K562 (cell line): Measurements from ENCODE around the gene SYF2. TPM values are rescaled to one million over a fixed set of nuclear protein-coding genes. Genes with fewer than 3 reads are reported as not detected.

Experiments
- ATAC-seq: fragments of 200-7000 bp; cut with Tn5 transposase; 3 replicates; pipeline ENCODE4 v1.9.1; 2020; ENCODE audit warnings: moderate library complexity
- BruUV-seq: library from RNA; stranded (reverse); fragments of 400-500 nt; replicated peaks from 2 replicates; lab custom pipeline; 2021; lab: Mats Ljungman, UMichigan
- CTCF ChIA-PET: fragments of 300-600 bp; formaldehyde crosslinking; extraction: SDS; loops from one replicate; lab custom pipeline; 2021; ENCODE audit warnings: low intra/inter-chr PET ratio; lab: Yijun Ruan, JAX
- POLR2A ChIA-PET: fragments of 300-600, 350-650 bp; sonication (Branson Sonifier 250); formaldehyde crosslinking; extraction: SDS; loops from one replicate; lab custom pipeline; 2021; ENCODE audit warnings: antibody characterized with exemption, inconsistent platforms; lab: Yijun Ruan, JAX
- DNase-seq, 4 experiments: peaks; one replicate each; pipeline versions ENCODE4 v3.0.0 to v3.0.0-alpha.2; 2011 to 2018; ENCODE audit warnings: low spot score in 3 of 4, mixed read lengths in 3 of 4; ENCODE audit errors: extremely low read depth in 1 of 4
- FAIRE-seq: peaks from 2 replicates; lab custom pipeline; 2011; peaks lifted over from hg19 to GRCh38; lab: Jason Lieb, UNC
- H2AFZ ChIP-seq: 2 replicates; pipeline ENCODE4 v1.6.0; 2011; ENCODE audit warnings: low read depth, low read length, control low read depth, inconsistent platforms
- H3K27ac ChIP-seq: fragments of 200-600 bp; 3 replicates; pipeline ENCODE4 v1.8.0; 2011; ENCODE audit warnings: low read depth, mild to moderate bottlenecking, control low read depth, inconsistent platforms, low read length, moderate library complexity, mixed read lengths; ENCODE audit errors: extremely low read depth
- H3K27me3 ChIP-seq, 2 experiments: fragments of 300-600 bp in 1 of 2; 2 replicates in 1 of 2; 3 replicates in 1 of 2; pipeline versions ENCODE4 v1.6.0 to v1.8.0; 2011; ENCODE audit warnings: inconsistent platforms in 2 of 2, low read length in 2 of 2, mild to moderate bottlenecking in 1 of 2, mixed read lengths in 1 of 2, moderate library complexity in 1 of 2; ENCODE audit not compliant: control insufficient read depth in 2 of 2, insufficient read depth in 2 of 2
- H3K36me3 ChIP-seq: fragments of 300-600 bp; 3 replicates; pipeline ENCODE4 v1.8.0; 2011; ENCODE audit warnings: mild to moderate bottlenecking, low read length, inconsistent platforms; ENCODE audit not compliant: control insufficient read depth, insufficient read depth
- H3K4me1 ChIP-seq, 2 experiments: fragments of 200-600 bp in 1 of 2; replicated peaks in 1 of 2; 2 replicates in 1 of 2; 3 replicates in 1 of 2; pipeline versions ENCODE4 v1.5.1 to v1.8.0; 2011; ENCODE audit warnings: inconsistent platforms in 2 of 2, low read length in 2 of 2, mild to moderate bottlenecking in 1 of 2, mixed read lengths in 1 of 2, moderate library complexity in 1 of 2; ENCODE audit not compliant: control insufficient read depth in 2 of 2, insufficient read depth in 2 of 2
- H3K4me2 ChIP-seq: 2 replicates; pipeline ENCODE4 v1.6.1; 2011; ENCODE audit warnings: low read length, control low read depth, inconsistent platforms, mixed read lengths; ENCODE audit not compliant: insufficient read depth
- H3K4me3 ChIP-seq: fragments of 200-600 bp; sonication (generic), shearing (Covaris generic); 2 replicates; pipeline ENCODE4 v1.5.1; 2016; ENCODE audit warnings: control low read depth, inconsistent platforms
- H3K79me2 ChIP-seq: fragments of 200-600 bp; 3 replicates; pipeline ENCODE4 v1.8.0; 2011; ENCODE audit warnings: low read length, inconsistent platforms; ENCODE audit not compliant: control insufficient read depth, insufficient read depth
- H3K9ac ChIP-seq, 2 experiments: 2 replicates each; pipeline versions ENCODE4 v1.6.0 to v1.6.1; 2011; ENCODE audit warnings: low read depth in 2 of 2, low read length in 2 of 2, control low read depth in 1 of 2, inconsistent platforms in 1 of 2, mild to moderate bottlenecking in 1 of 2, mixed read lengths in 1 of 2; ENCODE audit not compliant: insufficient read depth in 1 of 2
- H3K9me1 ChIP-seq: one replicate; pipeline ENCODE4 v1.6.0; 2011; ENCODE audit warnings: inconsistent platforms, mild to moderate bottlenecking, low read length, moderate library complexity; ENCODE audit not compliant: control insufficient read depth, insufficient read depth
- H3K9me3 ChIP-seq: replicated peaks from 2 replicates; pipeline ENCODE4 v1.5.1; 2011; ENCODE audit warnings: low read depth, low read length, inconsistent platforms; ENCODE audit not compliant: control insufficient read depth, insufficient read depth
- H4K20me1 ChIP-seq: replicated peaks from 2 replicates; pipeline ENCODE4 v1.6.1; 2011; ENCODE audit warnings: low read length, inconsistent platforms, mixed read lengths; ENCODE audit not compliant: control insufficient read depth, insufficient read depth
- NEUROD1 ChIP-seq: fragments of 150-350 bp; IDR thresholded peaks from 2 replicates; pipeline ENCODE4 v1.6.1; 2014; ENCODE audit warnings: borderline replicate concordance, low read length, low read depth; ENCODE audit not compliant: partially characterized antibody
- NR2C2 ChIP-seq, 2 experiments: fragments of 200-800 bp in 1 of 2; sonication (Bioruptor generic) in 1 of 2; sonication (generic) in 1 of 2; formaldehyde crosslinking in 1 of 2; IDR thresholded peaks; 2 replicates each; pipeline versions ENCODE4 v1.6.1 to v1.8.0; 2016 to 2022; ENCODE audit warnings: mild to moderate bottlenecking in 1 of 2, missing compliant biosample characterization in 1 of 2, missing genetic modification characterization in 1 of 2, missing genetic modification reagents in 1 of 2
- REST ChIP-seq, 2 experiments: fragments of 450-650 bp; formaldehyde crosslinking in 1 of 2; IDR thresholded peaks; 2 replicates each; pipeline versions ENCODE4 v1.4.0 to v1.6.1; 2014 to 2020; ENCODE audit warnings: mild to moderate bottlenecking in 2 of 2, borderline replicate concordance in 1 of 2, low read depth in 1 of 2
- SMARCB1 ChIP-seq: IDR thresholded peaks from 2 replicates; pipeline ENCODE4 v1.6.1; 2011; ENCODE audit warnings: improper control_type of control experiment, low read depth; ENCODE audit not compliant: insufficient read length
- SREBF1 ChIP-seq: fragments of 150-350 bp; IDR thresholded peaks from 2 replicates; pipeline ENCODE4 v1.6.1; 2014; ENCODE audit warnings: antibody characterized with exemption, low read depth, low read length, borderline replicate concordance
- ZBTB9 ChIP-seq: fragments of 450-650 bp; formaldehyde crosslinking; IDR thresholded peaks from 2 replicates; pipeline ENCODE4 v1.4.0; 2020; ENCODE audit warnings: mild to moderate bottlenecking, moderate library complexity
- ZNF639 ChIP-seq, 2 experiments: fragments of 200-800 bp in 1 of 2; sonication (Bioruptor generic) in 1 of 2; sonication (generic) in 1 of 2; formaldehyde crosslinking in 1 of 2; IDR thresholded peaks in 1 of 2; conservative IDR thresholded peaks in 1 of 2; 2 replicates each; pipeline versions ENCODE4 v1.5.0 to v1.6.1; 2016 to 2020; ENCODE audit warnings: missing compliant biosample characterization in 1 of 2, missing genetic modification characterization in 1 of 2, missing genetic modification reagents in 1 of 2
- WGBS: fragments of 100-300 bp; shearing (Covaris generic); methylation state at CpG from one replicate; pipeline ENCODE4 v1.1.6; 2016; ENCODE audit warnings: low coverage, mixed read lengths; ENCODE audit not compliant: insufficient coverage; ENCODE audit errors: missing lambda C conversion rate; 5-methylcytosine and 5-hydroxymethylcytosine counted together
- in situ Hi-C: fragments of 300-500 bp; cut with MboI; formaldehyde crosslinking; loops from 4 replicates; pipeline ENCODE4 v1.15.0; 2018; ENCODE audit warnings: inconsistent platforms, mixed read lengths
- intact Hi-C: fragments of 100-400 bp; cut with micrococcal nuclease; formaldehyde crosslinking; loops from 2 replicates; pipeline ENCODE4 v1.14.2; 2022
- polyA plus RNA-seq, 8 experiments: library from polyadenylated mRNA; depleted of rRNA in 4 of 8; stranded (reverse) in 5 of 8; unstranded in 3 of 8; fragments of >200 nt; fragmentation: Nextera tagmentation in 2 of 8; fragmentation: Illumina TruSeq in 1 of 8; extraction: Ambion mirVana in 2 of 8; extraction: Trizol in 1 of 8; gene quantifications; 2 replicates each; pipeline versions ENCODE4 v1.2.1 to v1.2.3, GENCODE V29; 2011 to 2014; ENCODE audit warnings: inconsistent platforms in 1 of 8, missing spikeins in 1 of 8
- total RNA-seq, 7 experiments: library from RNA; depleted of rRNA in 6 of 7; stranded (reverse); fragments of >200 nt in 6 of 7; fragmentation: Illumina TruSeq in 2 of 7; extraction: Trizol in 2 of 7; gene quantifications; 2 replicates each; pipeline versions ENCODE4 v1.2.1 to v1.2.3, GENCODE V29; 2011 to 2021; ENCODE audit warnings: low replicate concordance in 1 of 7

Gene SYF2
- total and polyA plus RNA-seq, 9 of the 15 experiments (the other 6 are each of a cell fraction or from before 2014, with no cell fraction given), result 20.9 to 69.0 (median 43.2) TPM

- Histone ChIP-seq H2AFZ (peak overlapping the region; percentile 89), H3K9me1 (no peaks in the 10 kb centered on the region), H3K4me2 (peak overlapping the region; percentile 98), H3K27me3 (no peaks in the 10 kb centered on the region), H3K9me3 (no peaks in the 10 kb centered on the region), H3K4me1 (peaks cover 21 to 32% of the 10 kb centered on the region in 2 experiments), H3K36me3 (peaks cover 57% of the 10 kb centered on the region), H3K27ac (peak overlapping the region; percentile 93), H3K4me3 (peak overlapping the region; percentile 69), H4K20me1 (peaks cover 27% of the 10 kb centered on the region), H3K79me2 (peaks cover 56% of the 10 kb centered on the region), H3K9ac (peak overlapping the region; percentile 93 to 99)
- WGBS, result 2% methylated on average over 30 of the region's 30 CpGs
- in situ Hi-C loops, result no loop called here
- intact Hi-C loops, result loop anchor here (10.0 kb wide), 1 partner anchor 149 kb away; no protein-coding TSS in a partner anchor
- ATAC-seq (peak; percentile 21), FAIRE-seq (peak; percentile 66), DNase-seq (peak; percentile 45 to 70 (median 54))
- POLR2A ChIA-PET, result interaction anchor here (0.8 to 7.9 kb wide), 10 partner anchors 8 to 302 kb away, joined by 3 to 107 read pairs (median 6); partner anchors contain the start of gene SYF2
- CTCF ChIA-PET, result no interaction called here
- BruUV-seq, result no TSS peak
- TF ChIP-seq ZNF639 (CRISPR knock-in tag; conservative IDR thresholded peaks at IDR 0.05 in 1 of 2, IDR thresholded peaks at IDR 0.05 in 1 of 2) (no peak), ZBTB9 (CRISPR knock-in tag) (0 out of 2 replicates have a peak, but pooled peaks have one; percentile 61), SREBF1 (no peak), NR2C2 (CRISPR knock-in tag; IDR thresholded peaks at IDR 0.05) (peak; percentile 86), NR2C2 (tag; IDR thresholded peaks at IDR 0.05) (peak; percentile 96), NEUROD1 (no peak), SMARCB1 (peak; percentile 28), REST (IDR thresholded peaks at IDR 0.05; ENCODE audit: borderline replicate concordance) (no peak), REST (CRISPR knock-in tag; IDR thresholded peaks at IDR 0.05; ENCODE audit: low read depth) (no peak)
Observed at GRCh38 chr1:25245809-25246599, 13.7 kb upstream of the SYF2 start.
